Liver (tissue), 3 donors: ENCODE data around the gene SLC17A4.
"Not testable (repeated sequence)": the region's sequence is repeated elsewhere in the genome, so short reads cannot be mapped to it uniquely, and the experiment has no call there.

ENCODE experiments used
- GABPA ChIP-seq, 2 donors: IDR thresholded peaks in 1 of 2; conservative IDR thresholded peaks in 1 of 2; 2 replicates each; pipeline ENCODE4 v1.6.1; 2016; ENCODE audit warnings: antibody characterized with exemption in 2 of 2, mild to moderate bottlenecking in 1 of 2, moderate library complexity in 1 of 2
- HNF4A ChIP-seq, 2 donors: conservative IDR thresholded peaks; 2 replicates each; pipeline ENCODE4 v1.6.1; 2016; ENCODE audit warnings: antibody characterized with exemption in 2 of 2, mild to moderate bottlenecking in 2 of 2
- SP1 ChIP-seq: IDR thresholded peaks from 2 replicates; pipeline ENCODE4 v1.6.1; 2018; ENCODE audit warnings: antibody characterized with exemption, mild to moderate bottlenecking
- TF ChIP-seq, protein P1 (sequence below): fragments of 150-350 bp; IDR thresholded peaks from 2 replicates; pipeline ENCODE4 v1.5.1; 2017; ENCODE audit warnings: improper control_type of control experiment, low read depth, low read length; ENCODE audit not compliant: missing input control
- TF ChIP-seq, protein P2 (sequence below): IDR thresholded peaks from 2 replicates; pipeline ENCODE4 v1.6.1; 2016; ENCODE audit warnings: antibody characterized with exemption
- donor health status: healthy.
- donor health status: healthy.

DNA sequence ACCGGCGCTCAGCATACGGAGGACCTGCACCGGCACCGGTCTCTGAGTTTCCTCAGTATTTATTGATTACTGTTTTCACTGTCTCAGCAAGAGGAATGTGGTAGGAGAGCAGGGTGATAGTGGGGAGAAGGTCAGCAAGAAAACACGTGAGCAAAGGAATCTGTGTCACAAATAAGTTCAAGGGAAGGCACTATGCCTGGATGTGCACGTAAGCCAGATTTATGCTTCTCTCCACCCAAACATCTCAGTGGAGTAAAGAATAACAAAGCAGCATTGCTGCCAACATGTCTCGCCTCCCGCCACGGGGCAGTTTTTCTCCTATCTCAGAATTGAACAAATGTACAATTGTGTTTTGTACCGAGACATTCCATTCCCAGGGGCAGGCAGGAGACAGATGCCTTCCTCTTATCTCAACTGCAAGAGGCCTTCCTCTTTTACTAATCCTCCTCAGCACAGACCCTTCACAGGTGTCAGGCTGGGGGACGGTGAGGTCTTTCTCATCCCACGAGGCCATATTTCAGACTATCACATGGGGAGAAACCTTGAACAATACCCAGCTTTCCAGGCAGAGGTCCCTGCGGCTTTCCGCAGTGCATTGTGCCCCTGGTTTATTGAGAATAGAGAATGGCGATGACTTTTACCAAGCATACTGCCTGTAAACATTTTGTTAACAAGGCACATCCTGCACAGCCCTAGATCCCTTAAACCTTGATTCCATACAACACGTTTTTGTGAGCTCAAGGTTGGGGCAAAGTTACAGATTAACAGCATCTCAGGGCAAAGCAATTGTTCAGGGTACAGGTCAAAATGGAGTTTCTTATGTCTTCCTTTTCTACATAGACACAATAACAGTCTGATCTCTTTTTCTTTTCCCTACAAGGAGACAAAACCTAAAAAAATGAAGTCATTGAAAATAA is 5.7 kb upstream of the SLC17A4 start:
- TF ChIP-seq, protein P1, sequence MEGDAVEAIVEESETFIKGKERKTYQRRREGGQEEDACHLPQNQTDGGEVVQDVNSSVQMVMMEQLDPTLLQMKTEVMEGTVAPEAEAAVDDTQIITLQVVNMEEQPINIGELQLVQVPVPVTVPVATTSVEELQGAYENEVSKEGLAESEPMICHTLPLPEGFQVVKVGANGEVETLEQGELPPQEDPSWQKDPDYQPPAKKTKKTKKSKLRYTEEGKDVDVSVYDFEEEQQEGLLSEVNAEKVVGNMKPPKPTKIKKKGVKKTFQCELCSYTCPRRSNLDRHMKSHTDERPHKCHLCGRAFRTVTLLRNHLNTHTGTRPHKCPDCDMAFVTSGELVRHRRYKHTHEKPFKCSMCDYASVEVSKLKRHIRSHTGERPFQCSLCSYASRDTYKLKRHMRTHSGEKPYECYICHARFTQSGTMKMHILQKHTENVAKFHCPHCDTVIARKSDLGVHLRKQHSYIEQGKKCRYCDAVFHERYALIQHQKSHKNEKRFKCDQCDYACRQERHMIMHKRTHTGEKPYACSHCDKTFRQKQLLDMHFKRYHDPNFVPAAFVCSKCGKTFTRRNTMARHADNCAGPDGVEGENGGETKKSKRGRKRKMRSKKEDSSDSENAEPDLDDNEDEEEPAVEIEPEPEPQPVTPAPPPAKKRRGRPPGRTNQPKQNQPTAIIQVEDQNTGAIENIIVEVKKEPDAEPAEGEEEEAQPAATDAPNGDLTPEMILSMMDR, result not testable (repeated sequence)
- TF ChIP-seq GABPA (IDR thresholded peaks at IDR 0.05 in 1 of 2, conservative IDR thresholded peaks at IDR 0.05 in 1 of 2); HNF4A (conservative IDR thresholded peaks at IDR 0.05); SP1: not testable (repeated sequence)
- TF ChIP-seq, protein P2, sequence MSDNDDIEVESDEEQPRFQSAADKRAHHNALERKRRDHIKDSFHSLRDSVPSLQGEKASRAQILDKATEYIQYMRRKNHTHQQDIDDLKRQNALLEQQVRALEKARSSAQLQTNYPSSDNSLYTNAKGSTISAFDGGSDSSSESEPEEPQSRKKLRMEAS, result not testable (repeated sequence)
